Middle frontal gyrus (tissue), 1 donor: ENCODE results near the gene RNF31.
"Not testable (repeated sequence)": the region's sequence is repeated elsewhere in the genome, so short reads cannot be mapped to it uniquely, and the experiment has no call there.

Experiments used
- DNase-seq: peaks from one replicate; pipeline ENCODE4 v3.0.0-alpha.2; 2015; ENCODE audit warnings: low spot score; ENCODE audit errors: extremely low spot score

Gene RNF31

DNA sequence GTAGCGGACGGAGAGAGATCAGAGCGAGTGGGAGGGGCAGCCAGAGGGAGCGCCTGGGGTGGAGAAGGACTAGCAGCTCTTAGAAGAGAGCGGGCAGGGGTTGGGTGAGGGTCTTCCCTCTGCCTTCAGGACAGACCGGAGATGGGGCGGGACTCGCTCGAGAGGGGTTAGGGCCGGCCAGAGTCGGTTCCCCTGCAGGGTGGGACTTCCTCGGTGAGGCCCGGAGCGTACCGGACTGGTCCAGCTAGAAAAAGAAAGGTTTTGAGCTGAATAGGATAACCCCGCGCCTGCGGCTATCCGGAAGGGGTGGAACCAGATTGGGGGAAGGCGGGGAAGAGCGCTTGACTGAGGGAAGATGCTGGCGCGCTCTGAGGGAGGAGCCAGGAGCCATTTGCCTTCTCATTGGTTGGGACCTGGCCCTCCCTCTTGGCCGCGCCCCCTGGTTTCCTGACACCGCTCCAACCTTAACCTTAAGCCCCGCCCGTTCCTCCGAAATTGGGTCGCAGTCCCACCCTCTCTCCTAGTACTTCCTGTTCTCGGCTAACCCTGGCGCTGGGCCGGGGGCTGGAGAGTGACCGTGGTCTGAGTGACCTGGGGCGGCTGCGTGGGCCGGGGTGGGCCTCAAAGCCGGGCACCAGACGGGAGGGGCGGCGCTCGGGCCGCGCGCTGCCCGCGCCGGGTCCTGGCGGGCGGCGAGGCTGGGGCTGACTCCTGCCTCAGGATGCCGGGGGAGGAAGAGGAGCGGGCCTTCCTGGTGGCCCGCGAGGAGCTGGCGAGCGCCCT, at the start of gene RNF31:
Gene RNF31, plus strand, starts transcription at position 521 of the 783 bp plus-strand sequence. Its CDS starts 201 bp downstream, at position 722.
- peak; percentile 94 for DNase-seq

DNA sequence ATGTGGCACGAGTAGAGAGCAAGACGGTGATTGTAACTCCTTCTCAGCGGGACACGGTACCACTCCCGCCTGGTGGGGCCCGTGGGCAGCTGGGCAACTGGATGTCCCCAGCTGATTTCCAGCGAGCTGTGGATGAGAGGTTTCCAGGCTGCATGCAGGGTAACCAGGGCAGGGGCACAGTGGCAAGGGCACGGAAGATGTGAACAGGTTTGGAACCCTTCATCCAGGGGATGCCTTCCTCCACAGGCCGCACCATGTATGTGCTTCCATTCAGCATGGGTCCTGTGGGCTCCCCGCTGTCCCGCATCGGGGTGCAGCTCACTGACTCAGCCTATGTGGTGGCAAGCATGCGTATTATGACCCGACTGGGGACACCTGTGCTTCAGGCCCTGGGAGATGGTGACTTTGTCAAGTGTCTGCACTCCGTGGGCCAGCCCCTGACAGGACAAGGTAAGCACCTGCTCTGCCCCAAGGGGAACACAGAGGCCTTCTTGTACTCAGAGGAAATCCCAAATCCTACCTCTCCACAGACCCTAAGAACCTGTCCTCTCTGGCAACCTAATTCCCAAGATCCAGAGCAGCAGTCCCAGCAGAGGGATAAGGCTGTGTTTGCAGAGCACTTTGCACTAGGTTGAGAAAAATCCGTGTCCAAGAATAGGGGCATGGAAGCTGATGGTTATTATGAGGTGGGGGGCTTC, 48.9 kb upstream of the RNF31 start:
- no peak for DNase-seq

DNA sequence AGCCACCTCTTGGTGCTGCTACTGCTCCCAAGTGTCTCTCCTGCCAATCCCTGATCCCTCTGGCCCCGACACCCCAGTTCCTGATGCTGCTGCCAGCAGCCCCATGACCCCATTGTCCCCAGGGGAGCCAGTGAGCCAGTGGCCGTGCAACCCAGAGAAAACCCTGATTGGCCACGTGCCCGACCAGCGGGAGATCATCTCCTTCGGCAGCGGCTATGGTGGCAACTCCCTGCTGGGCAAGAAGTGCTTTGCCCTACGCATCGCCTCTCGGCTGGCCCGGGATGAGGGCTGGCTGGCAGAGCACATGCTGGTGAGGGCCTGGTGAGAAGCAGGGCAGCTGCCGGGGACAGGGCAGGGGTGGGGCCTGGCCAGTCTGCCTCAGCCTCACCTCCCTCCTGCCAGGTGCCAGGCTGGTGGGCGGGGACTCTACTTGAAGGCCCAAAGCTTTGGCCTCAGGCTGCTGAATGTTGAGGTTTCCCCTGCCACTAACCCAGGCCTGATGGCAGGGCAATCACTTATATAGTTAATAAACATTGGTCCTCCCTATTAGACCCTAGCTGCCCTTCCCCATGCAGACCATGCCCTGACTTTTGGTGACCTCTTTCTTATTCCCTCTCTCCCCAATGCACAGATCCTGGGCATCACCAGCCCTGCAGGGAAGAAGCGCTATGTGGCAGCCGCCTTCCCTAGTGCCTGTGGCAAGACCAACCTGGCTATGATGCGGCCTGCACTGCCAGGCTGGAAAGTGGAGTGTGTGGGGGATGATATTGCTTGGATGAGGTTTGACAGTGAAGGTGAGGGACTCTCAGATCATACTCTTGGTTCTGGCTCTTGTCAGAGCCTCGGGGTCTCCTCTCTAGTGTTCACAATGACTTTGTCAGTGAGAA, 48.1 kb upstream of the RNF31 start:
- DNase-seq: no peak

DNA sequence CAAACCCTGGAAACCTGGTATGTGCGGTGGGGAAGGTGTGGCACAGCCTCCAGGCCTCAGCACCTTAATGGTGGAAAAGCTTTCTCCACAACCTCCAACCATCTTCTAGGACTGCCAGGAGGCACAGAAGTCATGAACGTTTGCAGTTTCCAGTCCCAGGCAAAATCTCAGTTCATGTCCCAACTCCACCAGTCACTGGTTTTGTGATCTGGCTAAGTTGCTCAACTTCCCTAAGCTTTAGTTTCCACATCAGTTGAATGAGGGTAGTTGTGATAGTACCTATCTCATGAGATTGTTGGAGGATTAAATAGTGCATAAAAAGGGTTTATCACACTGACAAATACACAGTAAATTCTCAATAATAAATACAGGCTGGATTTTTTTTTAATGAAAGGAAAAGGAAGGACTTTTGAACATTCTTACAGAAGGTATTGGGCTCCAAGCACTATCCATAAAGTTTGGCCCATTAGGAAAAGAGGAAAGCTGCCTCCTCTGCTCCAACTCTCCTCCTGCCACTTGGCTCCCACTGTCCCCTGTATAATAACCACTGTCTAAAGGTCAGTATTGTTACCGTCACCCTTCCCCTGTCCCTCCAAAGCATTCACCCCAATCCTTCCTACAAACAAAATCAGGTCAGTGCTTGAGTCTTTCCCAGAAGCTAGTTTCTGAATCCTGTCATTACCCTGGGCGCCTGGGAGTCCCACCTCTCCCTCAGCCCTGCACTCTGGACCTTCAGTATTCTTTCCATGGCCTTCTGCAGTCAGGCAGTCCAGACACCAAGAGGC, 46.9 kb upstream of the RNF31 start:
- no peak for DNase-seq

DNA sequence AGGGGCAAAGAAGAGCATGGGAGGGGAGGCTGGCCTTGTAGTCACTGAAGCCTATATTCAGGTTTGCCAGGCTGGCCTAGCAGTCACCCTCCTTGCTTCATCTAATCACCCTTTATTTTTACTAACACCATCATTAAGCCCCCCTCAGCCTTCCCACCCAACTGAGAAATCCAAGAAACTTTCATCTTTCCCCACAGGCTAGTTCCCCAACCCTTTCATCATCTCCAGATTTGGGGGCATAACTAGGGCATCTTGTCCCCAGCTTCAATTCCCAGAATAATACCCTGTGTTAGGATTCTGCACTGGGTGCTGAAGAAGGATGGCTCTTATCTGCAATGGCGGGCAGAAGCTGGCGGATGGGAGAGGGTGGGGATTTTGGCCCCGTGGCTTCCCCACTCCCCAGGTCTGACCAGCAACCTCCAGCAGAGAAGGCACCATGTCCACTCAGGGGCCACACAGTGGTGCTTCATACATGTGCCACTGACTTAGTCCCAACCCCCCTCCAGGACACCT, 46.3 kb upstream of the RNF31 start:
- no peak for DNase-seq

DNA sequence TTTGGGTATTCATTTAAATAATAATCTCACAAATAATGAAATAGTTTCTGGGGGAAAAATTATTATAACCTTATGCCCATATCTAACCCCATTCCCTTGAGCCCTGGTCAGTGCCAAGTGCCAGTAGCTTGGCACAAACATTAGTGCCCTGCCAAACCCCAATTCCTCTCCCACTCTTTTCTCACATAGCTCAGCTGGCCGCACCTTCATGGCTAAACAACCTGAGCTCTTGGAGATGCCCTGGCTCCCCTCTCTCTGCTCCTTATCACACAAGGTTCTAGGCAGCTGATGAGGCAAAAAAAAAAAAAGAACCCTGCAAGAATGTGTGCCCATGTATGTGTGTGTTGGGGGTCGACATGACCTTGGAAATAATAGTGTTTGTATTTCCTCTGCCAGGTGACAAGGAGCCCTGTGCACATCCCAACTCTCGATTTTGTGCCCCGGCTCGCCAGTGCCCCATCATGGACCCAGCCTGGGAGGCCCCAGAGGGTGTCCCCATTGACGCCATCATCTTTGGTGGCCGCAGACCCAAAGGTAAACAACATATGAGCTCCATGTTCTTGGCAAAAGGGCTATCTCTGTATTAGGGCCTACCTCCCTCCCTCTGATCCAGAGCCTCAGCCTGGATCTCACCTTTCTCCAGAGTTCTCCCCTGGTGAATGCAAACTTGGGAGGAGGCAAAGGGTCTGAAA, 44.8 kb upstream of the RNF31 start:
- no peak for DNase-seq

DNA sequence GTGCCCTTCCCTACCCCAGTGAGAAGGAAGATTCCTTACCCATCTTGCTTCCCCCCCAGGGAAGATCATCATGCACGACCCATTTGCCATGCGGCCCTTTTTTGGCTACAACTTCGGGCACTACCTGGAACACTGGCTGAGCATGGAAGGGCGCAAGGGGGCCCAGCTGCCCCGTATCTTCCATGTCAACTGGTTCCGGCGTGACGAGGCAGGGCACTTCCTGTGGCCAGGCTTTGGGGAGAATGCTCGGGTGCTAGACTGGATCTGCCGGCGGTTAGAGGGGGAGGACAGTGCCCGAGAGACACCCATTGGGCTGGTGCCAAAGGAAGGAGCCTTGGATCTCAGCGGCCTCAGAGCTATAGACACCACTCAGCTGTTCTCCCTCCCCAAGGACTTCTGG, 43.8 kb upstream of the RNF31 start:
- DNase-seq: no peak

DNA sequence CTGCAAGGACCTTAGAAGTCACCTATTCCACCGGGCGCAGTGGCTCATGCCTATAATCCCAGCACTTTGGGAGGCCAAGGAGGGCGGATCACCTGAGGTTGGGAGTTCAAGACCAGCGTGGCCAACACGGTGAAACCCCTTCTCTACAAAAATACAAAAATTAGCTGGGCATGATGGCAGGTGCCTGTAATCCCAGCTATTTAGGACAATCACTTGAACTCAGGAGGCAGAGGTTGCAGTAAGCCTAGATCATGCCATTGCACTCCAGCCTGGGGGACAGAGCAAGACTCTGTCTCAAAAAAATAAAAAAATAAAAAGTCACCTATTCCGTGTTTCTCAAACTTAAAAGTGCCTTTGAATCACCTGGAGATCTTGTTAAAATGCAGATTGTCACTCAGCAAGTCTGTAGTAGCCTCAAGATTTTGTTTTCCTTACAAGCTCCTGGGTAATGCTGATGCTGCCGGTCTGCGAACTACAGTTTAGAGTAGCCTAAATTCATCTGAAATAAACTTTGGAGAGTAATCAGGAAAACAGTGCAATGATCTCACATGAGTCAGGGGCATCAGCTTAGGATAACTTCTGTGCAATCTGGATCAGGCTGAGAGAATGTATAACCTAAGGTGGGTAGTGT, 41.6 kb upstream of the RNF31 start:
- DNase-seq: not testable (repeated sequence)

DNA sequence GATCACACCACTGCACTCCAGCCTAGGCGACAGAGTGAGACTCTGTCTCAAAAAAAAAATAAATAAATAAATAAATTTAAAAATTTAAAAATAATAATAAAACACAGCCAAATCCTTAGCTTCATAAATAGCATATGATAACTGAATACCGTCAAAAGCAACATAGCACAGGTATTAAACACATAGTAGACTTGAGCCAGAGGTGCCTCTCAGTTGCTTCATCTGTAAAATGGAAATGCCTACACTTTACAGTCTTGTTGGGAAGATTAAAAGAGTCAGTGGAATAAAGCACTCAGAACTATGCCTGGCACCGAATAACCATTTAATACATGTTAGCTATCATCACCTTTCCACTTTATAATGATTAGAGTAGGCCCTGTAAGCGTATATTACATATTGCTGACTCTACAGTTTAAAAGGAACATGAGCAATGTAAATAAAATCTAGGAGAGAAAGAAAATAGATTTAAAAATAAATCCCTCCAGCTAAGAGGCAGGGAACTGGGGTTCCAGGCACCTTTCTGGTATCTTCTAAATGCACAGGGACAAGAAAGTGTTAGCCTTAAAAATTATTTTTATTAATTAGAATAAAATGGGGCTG, 40.5 kb upstream of the RNF31 start:
- no peak for DNase-seq

DNA sequence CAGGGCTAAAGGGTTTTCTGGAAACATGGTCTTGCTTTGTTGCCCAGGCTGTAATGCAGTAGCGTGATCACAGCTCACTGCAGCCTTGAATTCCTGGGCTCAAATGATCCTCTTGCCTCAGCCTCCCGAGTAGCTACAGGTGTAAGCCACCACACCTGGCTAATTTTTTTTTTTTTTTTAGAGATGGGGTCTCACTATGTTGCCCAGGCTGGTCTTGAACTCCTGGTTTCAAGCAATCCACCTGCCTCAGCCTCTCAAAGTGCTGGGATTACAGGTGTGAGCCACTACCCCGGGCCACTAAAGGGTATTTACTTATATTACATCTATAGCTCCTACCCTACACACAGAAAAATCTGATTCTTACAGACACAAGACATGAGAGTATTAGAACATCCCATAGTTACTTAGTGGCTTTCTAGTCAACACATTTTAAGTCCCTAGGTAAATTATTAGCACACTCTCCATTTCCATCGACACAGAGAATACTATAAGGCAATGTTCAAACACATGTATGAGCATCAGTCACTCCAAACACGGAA, 38.9 kb upstream of the RNF31 start:
- DNase-seq: no peak

DNA sequence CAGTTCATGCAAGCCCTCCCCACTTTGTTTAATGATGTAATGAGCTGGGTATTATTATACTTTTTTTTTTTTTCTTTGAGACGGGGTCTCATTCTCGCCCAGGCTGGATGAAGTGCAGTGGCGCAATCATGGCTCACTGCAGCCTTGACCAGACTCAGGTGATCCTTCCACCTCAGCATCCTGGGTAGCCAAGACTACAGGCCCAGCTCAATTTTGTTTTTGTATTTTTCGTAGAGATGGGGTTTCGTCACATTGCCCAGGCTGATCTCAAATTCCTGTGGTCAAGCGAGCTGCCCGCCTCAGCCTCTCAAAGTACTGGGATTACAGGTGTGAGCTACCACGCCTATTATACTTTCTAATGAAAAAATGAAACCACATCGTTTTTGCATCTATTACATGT, 37.2 kb upstream of the RNF31 start:
- no peak for DNase-seq

DNA sequence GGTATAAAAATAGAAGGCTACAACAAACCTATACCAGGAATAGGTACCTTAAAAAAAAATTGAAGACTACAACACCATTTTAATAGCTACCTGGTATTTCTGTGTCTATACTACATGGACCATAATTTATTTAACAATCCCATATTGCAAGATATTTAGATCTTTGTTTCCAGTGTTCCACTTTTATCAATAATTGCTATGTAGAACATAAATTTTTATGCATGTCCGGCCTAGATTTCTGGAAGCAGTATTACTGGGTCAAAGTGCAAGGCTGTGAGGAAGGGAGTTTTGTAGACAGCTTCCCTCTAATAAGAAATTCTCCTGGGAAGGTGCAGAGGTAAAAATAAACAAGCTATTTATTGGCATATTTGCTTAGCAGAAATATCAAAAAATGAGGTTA, 36.8 kb upstream of the RNF31 start:
- DNase-seq: no peak

DNA sequence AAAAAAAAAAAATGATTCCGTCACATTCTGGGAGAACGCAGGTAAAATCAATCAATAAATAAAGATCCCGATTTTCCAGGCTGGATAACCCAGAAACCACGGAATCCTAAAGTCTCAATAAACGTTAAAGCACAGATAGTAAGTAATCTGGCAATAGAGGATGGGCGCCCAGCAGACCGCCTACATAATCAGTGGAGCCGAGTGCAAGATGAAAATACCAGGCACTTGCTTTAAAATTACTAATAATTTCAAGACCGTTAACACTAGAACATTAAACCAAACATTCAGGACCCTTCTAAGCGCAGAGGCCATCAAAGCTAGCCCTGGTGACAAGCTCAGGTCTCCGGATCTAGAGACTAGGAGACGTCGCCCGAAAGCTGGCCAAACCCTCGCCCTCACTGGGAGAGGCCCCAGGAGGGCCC, 33.9 kb upstream of the RNF31 start:
- DNase-seq: no peak

DNA sequence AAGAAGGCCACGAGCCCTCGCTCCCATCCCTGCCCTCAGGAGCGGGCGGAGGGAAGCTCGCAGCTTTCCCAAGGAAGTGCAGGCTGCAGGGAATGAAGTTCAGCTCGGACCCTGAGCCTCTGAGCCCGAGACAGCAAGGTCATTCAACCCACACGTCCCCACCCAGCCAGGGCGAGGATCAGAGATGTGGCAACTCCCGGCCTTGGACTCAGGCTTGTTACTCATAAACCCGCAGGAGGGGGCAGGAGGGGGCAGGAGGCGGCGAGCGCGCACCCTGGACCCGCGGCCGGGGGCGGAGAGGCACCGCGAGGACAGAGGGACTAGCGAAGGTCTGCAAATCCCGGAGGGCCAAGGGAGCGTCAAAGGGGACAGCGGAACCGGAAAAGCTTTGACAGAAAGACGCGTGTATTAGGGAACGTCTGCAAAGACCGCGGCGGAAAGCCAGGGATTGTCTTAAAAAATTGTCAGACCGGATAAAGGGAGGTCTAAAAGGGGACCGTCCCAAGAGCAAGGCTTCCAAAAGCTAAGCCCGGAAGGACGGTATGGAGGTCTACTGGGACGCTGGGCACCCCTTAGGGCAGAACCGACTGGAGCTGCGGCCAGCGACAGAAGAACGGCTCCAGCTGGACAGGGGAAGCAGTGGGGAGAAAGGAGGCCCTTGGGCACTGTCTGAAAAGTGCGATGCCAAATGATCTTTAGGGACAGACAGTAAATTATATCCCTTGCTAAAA, 33.3 kb upstream of the RNF31 start:
- DNase-seq: peak; percentile 57

DNA sequence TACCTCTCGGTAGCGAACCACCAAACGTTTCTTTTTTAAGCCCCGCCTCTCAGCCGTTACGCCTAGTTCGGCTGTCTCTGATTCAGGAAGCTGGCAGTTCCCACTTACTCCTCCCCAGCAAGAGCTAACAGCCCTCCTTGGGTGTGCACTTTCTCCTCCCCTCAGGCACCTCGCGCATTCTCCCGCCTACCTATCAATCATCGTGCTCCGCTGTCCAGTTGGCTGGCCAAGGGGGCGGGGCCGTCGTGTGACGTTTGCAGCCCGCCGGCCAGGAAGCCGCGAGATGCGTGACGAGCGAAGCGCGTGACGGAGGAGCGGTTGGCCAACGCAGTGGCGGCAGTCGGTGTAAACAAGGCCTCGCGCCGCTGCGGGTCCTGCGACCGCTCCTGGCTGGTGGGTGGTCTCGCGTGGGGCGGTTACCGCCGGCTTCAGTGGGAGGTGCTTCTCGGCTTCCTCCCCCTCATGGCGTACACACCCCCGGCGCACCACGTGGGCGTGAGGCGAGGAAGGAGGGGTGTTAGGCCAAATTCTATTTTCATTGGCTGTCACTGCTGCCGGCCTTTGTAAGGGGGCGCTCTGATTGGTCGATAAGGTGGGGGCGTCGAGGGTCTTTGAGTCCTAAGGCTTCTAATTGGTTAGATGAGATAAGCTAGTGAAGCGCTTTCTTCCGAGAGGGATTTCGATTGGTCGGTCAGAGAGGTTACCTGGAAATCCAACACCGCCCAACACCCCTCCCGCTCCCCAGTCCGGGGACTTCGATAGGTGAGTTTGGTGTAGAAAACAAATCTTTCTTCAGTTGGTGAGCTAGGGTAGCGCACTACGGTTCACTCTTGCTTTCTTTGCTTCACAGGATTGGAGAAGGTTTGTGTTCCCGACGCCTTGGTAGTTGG, 32.5 kb upstream of the RNF31 start, which contains the start of the genes DCAF11 and NRL:
Gene DCAF11, plus strand, starts transcription at position 246 of the 890 bp plus-strand sequence. CDS start 818 bp downstream, outside the sequence.
Gene NRL, minus strand, starts transcription at position 418 of the 890 bp plus-strand sequence. CDS start 32,101 bp downstream, outside the sequence.
- DNase-seq: peak; percentile 99

DNA sequence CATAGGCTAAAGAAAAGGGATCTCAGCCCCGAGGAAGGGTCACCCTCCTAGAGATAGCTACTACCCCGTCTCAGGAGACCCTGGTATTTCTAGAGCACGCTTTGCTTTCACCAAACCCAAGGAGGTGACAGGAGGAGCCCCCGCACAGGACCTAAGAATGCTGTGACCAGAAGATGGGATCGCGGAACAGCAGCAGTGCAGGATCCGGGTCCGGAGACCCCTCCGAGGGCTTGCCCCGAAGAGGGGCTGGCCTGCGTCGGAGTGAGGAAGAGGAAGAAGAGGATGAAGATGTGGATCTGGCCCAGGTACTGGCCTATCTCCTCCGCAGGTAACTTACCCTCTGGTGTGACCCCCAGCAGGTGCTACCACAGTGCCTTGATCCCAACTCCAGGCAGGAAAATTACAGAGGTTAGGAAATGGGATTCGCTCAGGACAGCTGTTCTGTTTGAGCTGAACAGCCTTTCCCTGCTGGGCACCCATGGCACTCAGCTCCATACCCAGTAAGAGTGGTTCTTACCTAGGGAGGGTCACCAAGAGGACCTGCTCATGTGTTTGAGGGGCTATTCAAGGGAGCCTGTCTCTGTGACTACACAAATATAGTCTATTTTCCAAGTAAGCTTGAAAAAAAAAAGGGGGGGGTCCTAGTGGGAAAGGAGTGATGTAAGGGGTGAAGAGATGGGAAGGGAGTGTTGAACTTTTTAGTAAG, 31.7 kb upstream of the RNF31 start:
- no peak for DNase-seq
